RWPE1 (cell line): Measurements from ENCODE around the gene HHEX.

Experiments
- CTCF ChIA-PET: fragments of 350-600 bp; sonication (Branson Sonifier 250); formaldehyde crosslinking; extraction: SDS; loops from one replicate; lab custom pipeline; 2021; lab: Yijun Ruan, JAX
- POLR2A ChIA-PET: fragments of 400-600 bp; formaldehyde crosslinking; extraction: SDS; loops from one replicate; lab custom pipeline; 2020; ENCODE audit warnings: antibody characterized with exemption; ENCODE audit not compliant: low non-redundant PET; lab: Yijun Ruan, JAX
- DNase-seq: peaks from one replicate; pipeline ENCODE4 v3.0.0; 2012; ENCODE audit warnings: low spot score
- H3K27ac ChIP-seq: fragments of 450-650 bp; 2 replicates; pipeline ENCODE4 v1.5.1; 2017
- TF ChIP-seq, protein P1 (sequence below): fragments of 450-650 bp; conservative IDR thresholded peaks from 2 replicates; pipeline ENCODE4 v1.5.1; 2017; ENCODE audit warnings: low read depth, mild to moderate bottlenecking

Gene HHEX

DNA sequence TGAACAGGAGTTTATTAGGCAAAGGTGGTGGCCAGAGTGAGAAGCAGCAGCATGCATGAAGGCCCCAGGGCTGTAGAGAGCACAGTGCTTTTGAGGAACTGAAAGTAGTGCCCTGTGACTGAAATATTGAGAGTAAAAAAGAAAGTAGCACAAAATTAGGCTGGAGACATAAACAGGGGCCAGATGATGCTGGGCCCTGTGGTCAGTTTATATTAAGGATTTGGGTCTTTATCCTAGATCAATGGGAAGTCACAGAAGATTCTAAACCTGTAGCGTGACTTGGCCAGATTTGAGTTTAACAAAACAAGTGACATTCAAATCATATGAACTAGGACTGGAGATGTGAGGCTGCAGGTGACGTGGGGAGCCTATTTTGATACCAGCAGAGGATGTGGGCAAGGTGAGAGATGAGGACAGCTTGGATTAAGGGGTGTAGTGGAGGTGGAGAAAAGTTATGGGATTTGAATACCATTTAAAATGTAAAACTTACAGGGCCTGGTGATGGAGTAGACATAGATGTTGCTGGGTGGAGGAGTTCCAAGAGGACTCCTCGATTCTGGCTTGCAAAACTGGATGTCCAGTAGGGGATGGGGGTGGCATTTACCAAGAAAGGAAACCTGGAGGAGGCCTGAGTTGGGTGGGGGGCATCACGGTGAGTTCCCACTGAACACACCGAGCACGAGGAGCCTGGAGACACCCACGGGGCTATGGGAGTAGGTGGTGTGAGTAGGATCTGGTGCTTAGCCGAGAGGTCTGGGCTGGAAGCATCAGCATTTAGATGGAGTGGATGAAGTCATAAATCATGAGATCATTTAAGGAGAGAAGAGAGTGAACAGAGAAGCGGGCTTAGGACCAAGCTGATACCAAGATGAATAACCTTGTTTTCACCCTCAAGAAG is 52.8 kb downstream of the HHEX start:
- ChIA-PET POLR2A (no interaction called here), CTCF (interaction anchor here (0.6 to 0.7 kb wide), 2 partner anchors 10 to 41 kb away, joined by 3 to 6 read pairs; no protein-coding TSS in a partner anchor)
- TF ChIP-seq, protein P1, sequence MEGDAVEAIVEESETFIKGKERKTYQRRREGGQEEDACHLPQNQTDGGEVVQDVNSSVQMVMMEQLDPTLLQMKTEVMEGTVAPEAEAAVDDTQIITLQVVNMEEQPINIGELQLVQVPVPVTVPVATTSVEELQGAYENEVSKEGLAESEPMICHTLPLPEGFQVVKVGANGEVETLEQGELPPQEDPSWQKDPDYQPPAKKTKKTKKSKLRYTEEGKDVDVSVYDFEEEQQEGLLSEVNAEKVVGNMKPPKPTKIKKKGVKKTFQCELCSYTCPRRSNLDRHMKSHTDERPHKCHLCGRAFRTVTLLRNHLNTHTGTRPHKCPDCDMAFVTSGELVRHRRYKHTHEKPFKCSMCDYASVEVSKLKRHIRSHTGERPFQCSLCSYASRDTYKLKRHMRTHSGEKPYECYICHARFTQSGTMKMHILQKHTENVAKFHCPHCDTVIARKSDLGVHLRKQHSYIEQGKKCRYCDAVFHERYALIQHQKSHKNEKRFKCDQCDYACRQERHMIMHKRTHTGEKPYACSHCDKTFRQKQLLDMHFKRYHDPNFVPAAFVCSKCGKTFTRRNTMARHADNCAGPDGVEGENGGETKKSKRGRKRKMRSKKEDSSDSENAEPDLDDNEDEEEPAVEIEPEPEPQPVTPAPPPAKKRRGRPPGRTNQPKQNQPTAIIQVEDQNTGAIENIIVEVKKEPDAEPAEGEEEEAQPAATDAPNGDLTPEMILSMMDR, result no peak
- no peak overlapping the region for H3K27ac ChIP-seq
- DNase-seq, result no peak
